Dendritic cell treated with granulocyte-macrophage colony-stimulating factor and Interleukin-4, amounts not matched to agents 40 ng/mL and 50 ng/mL, for 4 days (primary cell): ENCODE results near the gene ZNF268.
A peak's percentile ranks its signal among the peaks of the same experiment; 100 is the strongest.

Experiments
- H3K27ac Mint-ChIP-seq: one replicate; pipeline ENCODE4 v1.8.0; 2022; ENCODE audit warnings: mild to moderate bottlenecking, mixed read lengths
- H3K27me3 Mint-ChIP-seq: one replicate; pipeline ENCODE4 v1.8.0; 2022; ENCODE audit warnings: mild to moderate bottlenecking, mixed read lengths
- H3K36me3 Mint-ChIP-seq: one replicate; pipeline ENCODE4 v1.8.0; 2022; ENCODE audit warnings: low read depth, mixed read lengths
- H3K4me1 Mint-ChIP-seq: one replicate; pipeline ENCODE4 v1.8.0; 2022; ENCODE audit warnings: low read depth, mixed read lengths
- H3K4me3 Mint-ChIP-seq: one replicate; pipeline ENCODE4 v1.8.0; 2022; ENCODE audit warnings: mild to moderate bottlenecking, moderate library complexity, mixed read lengths
- H3K9me3 Mint-ChIP-seq: one replicate; pipeline ENCODE4 v1.8.0; 2022; ENCODE audit warnings: mixed read lengths
- intact Hi-C: fragments of 100-400 bp; cut with micrococcal nuclease; formaldehyde crosslinking; loops from one replicate; pipeline ENCODE4 v1.15.0; 2022

Gene ZNF268

GRCh38 chr12:133181238-133181959 lies at the start of gene ZNF268:
Gene ZNF268 (plus strand): TSS chr12:133181495. CDS start chr12:133181998, 503 bp downstream.
- intact Hi-C loops, result loop anchor here (1.0 kb wide), 3 partner anchors 51 to 195 kb away; partner anchors contain the start of genes ZNF10, ZNF140, ZNF26 and ZNF891
- no peaks in the 10 kb centered on the region for H3K27me3 Mint-ChIP-seq
- H3K4me3 Mint-ChIP-seq, result peak within 1 kb of the TSS; percentile 91
- H3K4me1 Mint-ChIP-seq, result peaks cover 10% of the 10 kb centered on the region
- H3K9me3 Mint-ChIP-seq, result peaks cover 72% of the 10 kb centered on the region
- H3K36me3 Mint-ChIP-seq, result peaks cover 53% of the 10 kb centered on the region
- peak within 1 kb of the TSS; percentile 86 for H3K27ac Mint-ChIP-seq

GRCh38 chr12:133135747-133136146 lies 45.5 kb upstream of the ZNF268 start:
- Mint-ChIP-seq H3K27me3 (peaks cover 2% of the 10 kb centered on the region), H3K4me3 (no peak overlapping the region), H3K4me1 (peaks cover 10% of the 10 kb centered on the region), H3K36me3 (peaks cover 68% of the 10 kb centered on the region), H3K9me3 (peaks cover 83% of the 10 kb centered on the region), H3K27ac (no peak overlapping the region)
- intact Hi-C loops, result no loop called here

- no peaks in the 10 kb centered on the region for H3K27me3 Mint-ChIP-seq
- H3K27ac Mint-ChIP-seq, result no peak overlapping the region
- H3K4me3 Mint-ChIP-seq, result no peak overlapping the region
- H3K9me3 Mint-ChIP-seq, result peaks cover 88% of the 10 kb centered on the region
- peaks cover 71% of the 10 kb centered on the region for H3K36me3 Mint-ChIP-seq
- intact Hi-C loops, result no loop called here
- no peaks in the 10 kb centered on the region for H3K4me1 Mint-ChIP-seq
Observed at GRCh38 chr12:133145981-133146380, 35.3 kb upstream of the ZNF268 start.

DNA sequence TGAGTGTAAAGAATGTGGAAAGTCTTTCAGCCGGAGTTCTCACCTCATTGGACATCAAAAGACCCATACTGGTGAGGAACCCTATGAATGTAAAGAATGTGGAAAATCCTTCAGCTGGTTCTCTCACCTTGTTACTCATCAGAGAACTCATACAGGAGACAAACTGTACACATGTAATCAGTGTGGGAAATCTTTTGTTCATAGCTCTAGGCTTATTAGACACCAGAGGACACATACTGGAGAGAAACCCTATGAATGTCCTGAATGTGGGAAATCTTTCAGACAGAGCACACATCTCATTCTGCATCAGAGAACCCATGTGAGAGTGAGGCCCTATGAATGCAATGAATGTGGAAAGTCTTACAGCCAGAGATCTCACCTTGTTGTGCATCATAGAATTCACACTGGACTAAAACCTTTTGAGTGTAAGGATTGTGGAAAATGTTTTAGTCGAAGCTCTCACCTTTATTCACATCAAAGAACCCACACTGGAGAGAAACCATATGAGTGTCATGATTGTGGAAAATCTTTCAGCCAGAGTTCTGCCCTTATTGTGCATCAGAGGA lies 25.1 kb upstream of the ZNF268 start:
- Mint-ChIP-seq H3K27me3 (no peaks in the 10 kb centered on the region), H3K27ac (no peak overlapping the region), H3K4me3 (no peak overlapping the region), H3K36me3 (peaks cover 62% of the 10 kb centered on the region), H3K9me3 (peaks cover 100% of the 10 kb centered on the region), H3K4me1 (no peaks in the 10 kb centered on the region)
- intact Hi-C loops, result no loop called here

- H3K27ac Mint-ChIP-seq, result no peak overlapping the region
- H3K4me3 Mint-ChIP-seq, result no peak overlapping the region
- no peaks in the 10 kb centered on the region for H3K4me1 Mint-ChIP-seq
- intact Hi-C loops, result no loop called here
- H3K36me3 Mint-ChIP-seq, result no peaks in the 10 kb centered on the region
- no peaks in the 10 kb centered on the region for H3K27me3 Mint-ChIP-seq
- H3K9me3 Mint-ChIP-seq, result peaks cover 90% of the 10 kb centered on the region
Observed at GRCh38 chr12:133165776-133166175, 15.5 kb upstream of the ZNF268 start.

DNA sequence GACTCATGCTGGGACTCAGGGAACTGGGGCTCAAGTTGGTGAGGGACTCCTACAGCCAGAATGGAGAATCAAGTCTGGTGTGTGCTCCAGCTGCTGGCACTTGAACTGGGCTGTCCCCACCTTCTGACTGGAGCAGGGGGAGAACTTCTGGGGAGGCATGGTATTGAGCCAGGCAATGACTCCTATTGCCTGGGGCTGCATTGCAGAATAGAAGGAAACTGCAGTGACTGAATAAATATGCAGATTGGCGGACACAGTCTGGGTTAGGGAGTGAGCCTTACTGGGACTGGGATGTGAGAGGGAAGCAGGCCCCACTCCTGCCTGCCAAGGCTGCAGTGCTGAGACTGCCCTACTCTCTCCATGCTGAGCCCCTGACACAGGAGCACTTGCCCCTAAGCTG lies 8.8 kb upstream of the ZNF268 start:
- Mint-ChIP-seq H3K36me3 (no peaks in the 10 kb centered on the region), H3K27ac (no peak overlapping the region), H3K27me3 (no peaks in the 10 kb centered on the region), H3K4me1 (no peaks in the 10 kb centered on the region), H3K9me3 (peaks cover 88% of the 10 kb centered on the region), H3K4me3 (no peak overlapping the region)
- intact Hi-C loops, result no loop called here

DNA sequence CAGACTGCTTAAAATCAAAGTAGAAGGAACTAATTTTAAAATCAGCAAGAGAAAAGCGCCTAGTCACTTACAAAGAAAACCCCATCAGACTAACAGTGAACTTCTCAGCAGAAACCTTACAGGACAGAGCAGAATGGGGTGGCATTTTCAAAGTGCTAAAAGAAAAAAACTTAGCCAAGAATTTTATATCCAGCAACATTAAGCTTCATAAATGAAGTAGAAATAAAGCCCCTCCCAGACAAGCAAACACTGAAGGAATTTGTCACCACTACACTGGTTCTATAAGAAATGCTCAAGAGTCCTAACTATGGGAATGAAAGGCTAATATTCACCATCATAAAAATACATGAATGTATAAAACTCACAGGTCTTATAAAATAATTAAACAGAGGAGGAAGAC lies 6.4 kb upstream of the ZNF268 start:
- H3K27me3 Mint-ChIP-seq, result no peaks in the 10 kb centered on the region
- intact Hi-C loops, result no loop called here
- H3K4me3 Mint-ChIP-seq, result no peak overlapping the region
- no peaks in the 10 kb centered on the region for H3K4me1 Mint-ChIP-seq
- peaks cover 86% of the 10 kb centered on the region for H3K9me3 Mint-ChIP-seq
- H3K36me3 Mint-ChIP-seq, result no peaks in the 10 kb centered on the region
- no peak overlapping the region for H3K27ac Mint-ChIP-seq

DNA sequence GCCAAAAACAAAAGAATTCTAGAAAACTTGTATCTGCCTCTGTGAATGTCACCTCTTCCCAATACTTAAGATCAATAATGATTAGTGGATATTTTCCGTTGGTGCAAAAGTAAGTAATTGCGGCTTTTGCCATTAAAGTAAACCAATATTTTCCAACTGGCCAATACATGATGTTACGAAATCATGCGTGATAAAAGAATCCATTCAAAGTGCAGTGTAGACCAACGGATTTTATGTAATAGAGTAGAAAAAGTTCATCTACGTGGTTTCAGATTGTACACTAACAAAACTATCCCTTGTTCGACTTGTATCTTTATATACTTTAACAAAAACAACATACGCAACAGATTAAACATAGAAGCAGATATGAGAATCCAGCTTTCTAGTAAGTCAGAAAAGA lies 626 bp upstream of the ZNF268 start:
- peaks cover 10% of the 10 kb centered on the region for H3K4me1 Mint-ChIP-seq
- no peak overlapping the region for H3K4me3 Mint-ChIP-seq
- intact Hi-C loops, result loop anchor here (1.0 kb wide), 3 partner anchors 50 to 194 kb away; partner anchors contain the start of genes ZNF10, ZNF140, ZNF26 and ZNF891
- H3K36me3 Mint-ChIP-seq, result peaks cover 46% of the 10 kb centered on the region
- peaks cover 72% of the 10 kb centered on the region for H3K9me3 Mint-ChIP-seq
- no peaks in the 10 kb centered on the region for H3K27me3 Mint-ChIP-seq
- H3K27ac Mint-ChIP-seq, result no peak overlapping the region

GRCh38 chr12:133190176-133190575 lies 8.9 kb downstream of the ZNF268 start:
- Mint-ChIP-seq H3K27ac (no peak overlapping the region), H3K4me1 (no peaks in the 10 kb centered on the region), H3K27me3 (no peaks in the 10 kb centered on the region), H3K4me3 (no peak overlapping the region), H3K9me3 (peaks cover 100% of the 10 kb centered on the region), H3K36me3 (peaks cover 100% of the 10 kb centered on the region)
- intact Hi-C loops, result no loop called here

DNA sequence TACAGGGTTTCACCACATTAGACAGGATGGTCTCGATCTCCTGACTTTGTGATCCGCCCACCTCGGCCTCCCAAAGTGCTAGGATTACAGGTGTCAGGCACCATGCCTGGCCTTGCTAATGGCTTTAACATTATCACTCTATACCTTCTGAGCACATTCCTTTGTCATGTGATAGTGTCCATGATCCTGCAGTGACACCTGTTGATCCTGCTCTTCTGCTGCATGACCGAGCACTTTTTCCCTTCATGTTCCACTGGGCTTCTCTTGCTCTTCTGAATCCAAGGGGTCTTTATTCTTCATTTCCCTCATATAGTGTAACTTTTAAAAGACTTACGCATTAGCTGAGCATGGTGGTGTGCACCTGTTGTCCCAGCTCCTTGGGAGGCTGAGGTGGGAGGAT lies 11.6 kb downstream of the ZNF268 start:
- no peak overlapping the region for H3K27ac Mint-ChIP-seq
- H3K27me3 Mint-ChIP-seq, result no peaks in the 10 kb centered on the region

GRCh38 chr12:133201888-133202287 lies 20.6 kb downstream of the ZNF268 start:
- Mint-ChIP-seq H3K27me3 (no peaks in the 10 kb centered on the region), H3K4me1 (no peaks in the 10 kb centered on the region), H3K9me3 (peaks cover 69% of the 10 kb centered on the region), H3K27ac (no peak overlapping the region), H3K4me3 (no peak overlapping the region), H3K36me3 (peaks cover 67% of the 10 kb centered on the region)
- intact Hi-C loops, result no loop called here

More for the DNA sequence above, 11.6 kb downstream of the ZNF268 start:
- H3K4me1 Mint-ChIP-seq, result no peaks in the 10 kb centered on the region
- intact Hi-C loops, result no loop called here
- peaks cover 89% of the 10 kb centered on the region for H3K9me3 Mint-ChIP-seq
- H3K4me3 Mint-ChIP-seq, result no peak overlapping the region
- peaks cover 91% of the 10 kb centered on the region for H3K36me3 Mint-ChIP-seq

- Mint-ChIP-seq H3K36me3 (peaks cover 67% of the 10 kb centered on the region), H3K27ac (no peak overlapping the region), H3K9me3 (peaks cover 69% of the 10 kb centered on the region), H3K27me3 (no peaks in the 10 kb centered on the region), H3K4me3 (no peak overlapping the region), H3K4me1 (no peaks in the 10 kb centered on the region)
- intact Hi-C loops, result no loop called here
Observed at GRCh38 chr12:133202493-133203343, 21.4 kb downstream of the ZNF268 start.

DNA sequence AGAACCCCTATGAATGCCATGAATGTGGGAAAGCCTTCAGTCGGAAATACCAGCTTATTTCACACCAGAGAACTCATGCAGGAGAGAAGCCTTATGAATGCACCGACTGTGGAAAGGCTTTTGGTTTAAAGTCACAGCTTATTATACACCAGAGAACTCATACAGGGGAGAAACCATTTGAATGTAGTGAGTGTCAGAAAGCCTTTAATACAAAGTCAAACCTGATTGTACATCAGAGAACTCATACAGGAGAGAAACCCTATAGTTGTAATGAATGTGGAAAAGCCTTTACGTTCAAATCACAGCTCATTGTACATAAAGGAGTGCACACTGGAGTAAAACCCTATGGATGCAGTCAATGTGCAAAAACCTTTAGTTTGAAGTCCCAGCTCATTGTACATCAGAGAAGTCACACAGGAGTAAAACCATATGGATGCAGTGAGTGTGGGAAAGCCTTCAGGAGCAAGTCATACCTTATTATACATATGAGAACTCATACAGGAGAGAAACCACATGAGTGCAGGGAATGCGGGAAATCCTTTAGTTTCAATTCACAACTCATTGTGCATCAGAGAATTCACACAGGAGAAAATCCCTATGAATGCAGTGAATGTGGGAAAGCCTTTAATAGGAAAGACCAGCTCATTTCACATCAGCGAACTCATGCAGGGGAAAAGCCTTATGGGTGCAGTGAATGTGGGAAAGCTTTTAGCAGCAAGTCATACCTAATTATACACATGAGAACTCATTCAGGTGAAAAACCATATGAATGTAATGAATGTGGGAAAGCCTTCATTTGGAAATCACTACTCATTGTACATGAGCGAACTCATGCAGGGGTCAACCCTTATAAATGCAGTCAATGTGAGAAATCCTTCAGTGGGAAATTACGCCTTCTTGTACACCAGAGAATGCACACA lies 22.3 kb downstream of the ZNF268 start:
- Mint-ChIP-seq H3K4me1 (no peaks in the 10 kb centered on the region), H3K27ac (no peak overlapping the region), H3K4me3 (no peak overlapping the region), H3K9me3 (peaks cover 77% of the 10 kb centered on the region), H3K36me3 (peaks cover 71% of the 10 kb centered on the region), H3K27me3 (no peaks in the 10 kb centered on the region)
- intact Hi-C loops, result no loop called here
